ENCODE results near the gene TSPAN5.

DNA sequence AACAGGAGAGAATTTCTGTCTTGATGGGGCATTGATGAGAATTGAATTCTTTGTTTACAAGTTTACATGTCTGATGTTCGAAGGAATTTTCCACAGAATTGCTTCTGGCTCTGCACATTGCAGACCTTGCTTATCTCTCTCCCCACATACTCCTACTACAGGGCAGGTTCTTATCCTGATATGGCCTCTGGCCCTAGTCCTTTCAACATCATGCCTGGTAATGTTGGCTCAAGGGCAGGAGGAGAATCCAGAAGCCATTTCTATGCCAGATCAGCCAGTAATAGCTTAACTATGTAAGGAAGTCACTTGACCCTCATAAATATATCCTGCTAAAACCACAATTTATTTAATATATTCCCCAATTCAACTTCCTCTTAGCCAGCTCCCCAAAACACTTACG lies 24.3 kb upstream of the TSPAN5 start:
- TF ChIP-seq, protein P1, sequence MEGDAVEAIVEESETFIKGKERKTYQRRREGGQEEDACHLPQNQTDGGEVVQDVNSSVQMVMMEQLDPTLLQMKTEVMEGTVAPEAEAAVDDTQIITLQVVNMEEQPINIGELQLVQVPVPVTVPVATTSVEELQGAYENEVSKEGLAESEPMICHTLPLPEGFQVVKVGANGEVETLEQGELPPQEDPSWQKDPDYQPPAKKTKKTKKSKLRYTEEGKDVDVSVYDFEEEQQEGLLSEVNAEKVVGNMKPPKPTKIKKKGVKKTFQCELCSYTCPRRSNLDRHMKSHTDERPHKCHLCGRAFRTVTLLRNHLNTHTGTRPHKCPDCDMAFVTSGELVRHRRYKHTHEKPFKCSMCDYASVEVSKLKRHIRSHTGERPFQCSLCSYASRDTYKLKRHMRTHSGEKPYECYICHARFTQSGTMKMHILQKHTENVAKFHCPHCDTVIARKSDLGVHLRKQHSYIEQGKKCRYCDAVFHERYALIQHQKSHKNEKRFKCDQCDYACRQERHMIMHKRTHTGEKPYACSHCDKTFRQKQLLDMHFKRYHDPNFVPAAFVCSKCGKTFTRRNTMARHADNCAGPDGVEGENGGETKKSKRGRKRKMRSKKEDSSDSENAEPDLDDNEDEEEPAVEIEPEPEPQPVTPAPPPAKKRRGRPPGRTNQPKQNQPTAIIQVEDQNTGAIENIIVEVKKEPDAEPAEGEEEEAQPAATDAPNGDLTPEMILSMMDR (IDR thresholded peaks at IDR 0.05), result no peak
- TF ChIP-seq POLR2A (IDR thresholded peaks at IDR 0.05), result no peak

Measured in testis (tissue), 2 donors.